ENCODE data around the gene NF2. TPM values are rescaled to one million over a fixed set of nuclear protein-coding genes. Genes with fewer than 3 reads are reported as not detected.

The NF2 gene
- total and polyA plus RNA-seq, 2 of the 8 experiments (the other 6 are each of a cell fraction or from before 2014, with no cell fraction given) = 17.6 to 53.6 TPM

GRCh38 chr22:29697853-29698598, 94.6 kb downstream of the NF2 start:
- Histone ChIP-seq H3K79me1 (ENCODE audit: low read depth, low read length) (no peaks in the 10 kb centered on the region), H3K23ac (ENCODE audit: insufficient read length) (no peak overlapping the region), H3K4ac (replicated peaks; ENCODE audit: insufficient read length, low read depth, low read length) (no peak overlapping the region), H2AK5ac (ENCODE audit: low read depth, low read length) (no peak overlapping the region), H3K18ac (ENCODE audit: extremely low read depth, low read length) (no peak overlapping the region), H4K8ac (ENCODE audit: extremely low read depth, insufficient read depth, low read length) (no peak overlapping the region), H3K9ac (replicated peaks in 1 of 4; ENCODE audit: extremely low read depth in 1 of 4, low read depth in 3 of 4, low read length in 3 of 4) (no peak overlapping the region), H3K27ac (ENCODE audit: low read depth, low read length) (no peak overlapping the region), H2BK12ac (ENCODE audit: low read depth, low read length) (no peak overlapping the region), H3K56ac (replicated peaks; ENCODE audit: insufficient read length, low read depth, low read length) (no peak overlapping the region), H3K14ac (ENCODE audit: insufficient read length) (no peak overlapping the region), H3K36me3 (ENCODE audit: control insufficient read depth in 2 of 4, insufficient read depth in 4 of 4, low read length in 3 of 4) (no peaks in the 10 kb centered on the region; a peak in 1 of 8 replicates), H2BK120ac (replicated peaks; ENCODE audit: low read depth, low read length) (no peak overlapping the region), H3K9me3 (ENCODE audit: insufficient read depth in 2 of 2, low read depth in 1 of 2, low read length in 1 of 2) (no peaks in the 10 kb centered on the region), H2BK5ac (ENCODE audit: low read depth, low read length) (no peak overlapping the region), H3K79me2 (ENCODE audit: control insufficient read depth in 1 of 2, insufficient read depth in 2 of 2, low read length in 2 of 2) (no peaks in the 10 kb centered on the region), H3K23me2 (ENCODE audit: low read depth, low read length) (peaks cover 5% of the 10 kb centered on the region; the same call in 1 of the 2 replicates), H4K20me1 (replicated peaks in 1 of 2; ENCODE audit: control insufficient read depth in 1 of 2, insufficient read depth in 2 of 2, low read length in 2 of 2) (peaks cover 5 to 6% of the 10 kb centered on the region in 2 experiments), H3K27me3 (replicated peaks in 1 of 4; ENCODE audit: control insufficient read depth in 3 of 4, extremely low read depth in 1 of 4, insufficient read depth in 3 of 4, low read length in 3 of 4) (peaks cover 0 to 20% (median 5%) of the 10 kb centered on the region in 4 experiments; a peak in 3 of 7 replicates), H3K4me2 (ENCODE audit: insufficient read depth in 1 of 2, low read depth in 2 of 2, low read length in 2 of 2) (no peak overlapping the region), H2BK15ac (ENCODE audit: low read length) (no peak overlapping the region), H4K5ac (ENCODE audit: insufficient read length, low read depth, low read length) (no peak overlapping the region), H2AFZ (ENCODE audit: low read length) (no peak overlapping the region), H2BK20ac (ENCODE audit: low read length) (no peak overlapping the region), H3K4me1 (replicated peaks in 1 of 4; ENCODE audit: control insufficient read depth in 3 of 4, insufficient read depth in 4 of 4, low read length in 3 of 4) (peaks cover 9 to 28% (median 22%) of the 10 kb centered on the region in 4 experiments), H3K4me3 (ENCODE audit: extremely low read depth in 1 of 4, insufficient read depth in 2 of 4, low read depth in 3 of 4, low read length in 4 of 4) (no peak overlapping the region), H4K91ac (replicated peaks; ENCODE audit: insufficient read length, low read length) (no peak overlapping the region)
- WGBS, 2 experiments (ENCODE audit: extremely low coverage in 1 of 2, insufficient coverage in 1 of 2, insufficient read length in 1 of 2, insufficient replicate concordance in 2 of 2, low coverage in 1 of 2, low lambda C conversion rate in 2 of 2, missing lambda C conversion rate in 1 of 2) = 92% methylated on average over 12 of the region's 16 CpGs; no CpG with 5 or more reads in 1 of the 2 experiments
- ChIA-PET POLR2A (ENCODE audit: partially characterized antibody) (interaction anchor here (0.8 kb wide), 1 partner anchor 144 kb away, joined by 3 read pairs; the partner anchor contains the start of gene THOC5), CTCF (ENCODE audit: partially characterized antibody) (interaction anchor here (1.0 to 1.7 kb wide), 7 partner anchors 8 to 391 kb away, joined by 3 to 4 read pairs (median 3); no protein-coding TSS in a partner anchor)
- DNase-seq (ENCODE audit: low read depth in 1 of 2, low spot score in 2 of 2) (no peak), FAIRE-seq (no peak)
